Measurements from ENCODE around the gene FAM13A. TPM values are rescaled to one million over a fixed set of nuclear protein-coding genes. Genes with fewer than 3 reads are reported as not detected.

FAM13A gene
- total and polyA plus RNA-seq, 2 experiments from 2014 or later: 19.3 to 44.2 TPM

DNA sequence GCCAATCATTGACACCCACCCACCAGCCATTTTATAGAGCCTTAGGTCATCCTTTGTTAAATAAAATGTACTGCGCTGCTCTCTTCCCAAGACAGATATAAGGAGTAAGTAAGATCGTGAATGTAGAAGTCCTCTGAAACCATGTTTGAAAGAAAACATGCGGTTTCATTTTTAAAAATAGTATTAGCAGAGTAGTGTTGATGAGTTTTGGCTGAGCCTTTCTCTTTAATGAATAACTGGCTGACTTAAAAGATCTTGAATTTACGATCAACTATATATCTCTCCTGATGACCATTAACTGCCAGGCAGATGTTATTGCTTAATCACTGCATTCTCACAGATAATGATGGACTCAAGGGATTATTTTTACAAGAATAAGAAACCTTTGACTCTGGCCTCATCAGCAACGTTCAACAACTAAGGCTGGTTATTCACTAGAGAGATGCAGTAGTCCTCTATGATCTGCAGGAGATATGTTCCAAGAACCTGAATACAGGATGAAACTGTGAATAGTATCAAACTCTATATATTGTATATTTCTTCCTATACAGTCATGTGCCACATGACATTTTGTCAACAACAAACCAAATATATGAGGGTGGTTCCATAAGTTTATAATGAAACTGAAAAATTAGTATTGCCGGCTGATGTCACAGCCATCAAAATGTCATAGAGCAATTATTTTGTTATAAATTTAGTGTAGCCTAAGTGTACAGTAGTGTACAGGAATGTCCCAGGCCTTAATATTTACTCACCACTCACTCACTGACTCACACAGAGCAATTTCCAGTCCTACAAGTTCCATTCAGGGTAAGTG is 80.8 kb downstream of the FAM13A start:
- Histone ChIP-seq H4K20me1 (ENCODE audit: insufficient read depth, poor library complexity, severe bottlenecking) (no peaks in the 10 kb centered on the region), H3K9me2 (replicated peaks; ENCODE audit: insufficient read depth) (no peaks in the 10 kb centered on the region), H2AFZ (no peak overlapping the region), H3K4me3 (no peak overlapping the region), H3K4me1 (ENCODE audit: insufficient read depth) (no peaks in the 10 kb centered on the region), H3K27me3 (no peaks in the 10 kb centered on the region), H3K9me3 (ENCODE audit: low read depth) (no peaks in the 10 kb centered on the region), H3K36me3 (replicated peaks; ENCODE audit: insufficient read depth, low read depth) (no peaks in the 10 kb centered on the region), H3K27ac (peak overlapping the region; percentile 26), H3K4me2 (peak overlapping the region; percentile 32), H3K79me2 (no peaks in the 10 kb centered on the region)
- TF ChIP-seq EZH2 (IDR thresholded peaks at IDR 0.05; ENCODE audit: borderline replicate concordance) (no peak), EZH2phosphoT487 (IDR thresholded peaks at IDR 0.05; ENCODE audit: low read depth, severe bottlenecking, unreplicated experiment) (no peak)
- TF ChIP-seq, protein P1, sequence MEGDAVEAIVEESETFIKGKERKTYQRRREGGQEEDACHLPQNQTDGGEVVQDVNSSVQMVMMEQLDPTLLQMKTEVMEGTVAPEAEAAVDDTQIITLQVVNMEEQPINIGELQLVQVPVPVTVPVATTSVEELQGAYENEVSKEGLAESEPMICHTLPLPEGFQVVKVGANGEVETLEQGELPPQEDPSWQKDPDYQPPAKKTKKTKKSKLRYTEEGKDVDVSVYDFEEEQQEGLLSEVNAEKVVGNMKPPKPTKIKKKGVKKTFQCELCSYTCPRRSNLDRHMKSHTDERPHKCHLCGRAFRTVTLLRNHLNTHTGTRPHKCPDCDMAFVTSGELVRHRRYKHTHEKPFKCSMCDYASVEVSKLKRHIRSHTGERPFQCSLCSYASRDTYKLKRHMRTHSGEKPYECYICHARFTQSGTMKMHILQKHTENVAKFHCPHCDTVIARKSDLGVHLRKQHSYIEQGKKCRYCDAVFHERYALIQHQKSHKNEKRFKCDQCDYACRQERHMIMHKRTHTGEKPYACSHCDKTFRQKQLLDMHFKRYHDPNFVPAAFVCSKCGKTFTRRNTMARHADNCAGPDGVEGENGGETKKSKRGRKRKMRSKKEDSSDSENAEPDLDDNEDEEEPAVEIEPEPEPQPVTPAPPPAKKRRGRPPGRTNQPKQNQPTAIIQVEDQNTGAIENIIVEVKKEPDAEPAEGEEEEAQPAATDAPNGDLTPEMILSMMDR (IDR thresholded peaks at IDR 0.05; ENCODE audit: poor library complexity): no peak
- DNase-seq (ENCODE audit: low spot score): no peak
- 57% methylated on average over 6 of the region's 6 CpGs for WGBS (ENCODE audit: low lambda C conversion rate, missing lambda C conversion rate)

DNA sequence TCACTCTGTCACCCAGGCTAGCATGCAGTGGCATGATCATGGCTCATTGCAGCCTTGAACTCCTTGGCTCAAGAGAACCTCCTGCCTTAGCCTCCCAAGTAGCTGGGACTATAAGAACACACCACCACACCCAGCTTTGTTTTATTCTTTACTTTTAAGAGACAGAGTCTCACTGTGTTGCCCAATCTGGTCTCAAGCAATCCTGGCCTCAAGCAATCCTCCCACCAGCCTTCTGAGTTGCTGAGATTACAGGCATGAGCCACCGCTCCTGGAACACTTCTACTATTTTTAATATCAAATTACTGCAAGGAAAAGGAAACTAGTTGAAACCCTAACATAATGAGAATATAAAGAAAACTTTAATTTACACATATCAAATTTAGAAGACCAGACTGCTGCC is 85.4 kb downstream of the FAM13A start:
- H3K79me2 ChIP-seq: no peaks in the 10 kb centered on the region
- no peaks in the 10 kb centered on the region for H3K27me3 ChIP-seq
- no peak overlapping the region for H2AFZ ChIP-seq
- no peak overlapping the region for H3K4me3 ChIP-seq
- H3K4me1 ChIP-seq (ENCODE audit: insufficient read depth): peaks cover 4% of the 10 kb centered on the region
- H3K4me2 ChIP-seq: no peak overlapping the region
- no peaks in the 10 kb centered on the region for H3K9me3 ChIP-seq (ENCODE audit: low read depth)
- no peaks in the 10 kb centered on the region for H4K20me1 ChIP-seq (ENCODE audit: insufficient read depth, poor library complexity, severe bottlenecking)
- no peak for DNase-seq (ENCODE audit: low spot score)
- WGBS (ENCODE audit: low lambda C conversion rate, missing lambda C conversion rate): 90% methylated on average over 1 of the region's 1 CpG
- no peaks in the 10 kb centered on the region for H3K36me3 ChIP-seq (replicated peaks; ENCODE audit: insufficient read depth, low read depth)
- TF ChIP-seq, protein P1 (IDR thresholded peaks at IDR 0.05; ENCODE audit: poor library complexity): no peak
- no peak for TF ChIP-seq EZH2 (IDR thresholded peaks at IDR 0.05; ENCODE audit: borderline replicate concordance)
- no peak for TF ChIP-seq EZH2phosphoT487 (IDR thresholded peaks at IDR 0.05; ENCODE audit: low read depth, severe bottlenecking, unreplicated experiment)
- no peaks in the 10 kb centered on the region for H3K9me2 ChIP-seq (replicated peaks; ENCODE audit: insufficient read depth)
- no peak overlapping the region for H3K27ac ChIP-seq

DNA sequence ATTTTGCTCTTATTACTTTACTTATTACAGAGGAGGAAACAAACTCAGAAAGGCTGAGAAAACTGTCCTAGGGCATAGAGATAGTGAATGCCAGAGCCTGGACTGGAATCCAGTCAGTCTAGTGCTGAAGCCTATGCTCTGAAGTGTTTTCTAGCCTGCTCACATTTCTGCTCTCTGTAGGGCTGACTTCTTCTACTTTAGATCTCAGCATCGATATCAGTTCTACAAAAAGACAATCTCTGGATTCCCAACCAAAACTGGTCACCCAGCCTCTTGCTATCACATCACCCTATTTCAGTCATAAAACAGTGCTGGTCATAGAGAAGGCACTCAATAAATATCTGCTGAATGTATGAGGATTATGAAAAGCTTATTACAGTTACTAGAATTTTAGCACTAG is 87.2 kb downstream of the FAM13A start:
- H3K9me2 ChIP-seq (replicated peaks; ENCODE audit: insufficient read depth): no peaks in the 10 kb centered on the region
- no peaks in the 10 kb centered on the region for H3K36me3 ChIP-seq (replicated peaks; ENCODE audit: insufficient read depth, low read depth)
- no peak for DNase-seq (ENCODE audit: low spot score)
- H3K27ac ChIP-seq: peak overlapping the region; percentile 46
- no peaks in the 10 kb centered on the region for H3K27me3 ChIP-seq
- H3K79me2 ChIP-seq: no peaks in the 10 kb centered on the region
- no peaks in the 10 kb centered on the region for H4K20me1 ChIP-seq (ENCODE audit: insufficient read depth, poor library complexity, severe bottlenecking)
- TF ChIP-seq, protein P1 (IDR thresholded peaks at IDR 0.05; ENCODE audit: poor library complexity): no peak
- 90% methylated on average over 1 of the region's 1 CpG for WGBS (ENCODE audit: low lambda C conversion rate, missing lambda C conversion rate)
- peaks cover 4% of the 10 kb centered on the region for H3K4me1 ChIP-seq (ENCODE audit: insufficient read depth)
- H3K9me3 ChIP-seq (ENCODE audit: low read depth): no peaks in the 10 kb centered on the region
- no peak overlapping the region for H2AFZ ChIP-seq
- H3K4me2 ChIP-seq: no peak overlapping the region
- H3K4me3 ChIP-seq: no peak overlapping the region

Data from hepatocyte (in vitro differentiated cells).